IPS-18a (cell line): ENCODE measurements around the gene FBXO21.
"Not testable (repeated sequence)": the region's sequence is repeated elsewhere in the genome, so short reads cannot be mapped to it uniquely, and the experiment has no call there.

Source experiments
- H3K27ac ChIP-seq: one replicate; pipeline ENCODE4 v1.5.1; 2013; ENCODE audit warnings: low read length
- H3K27me3 ChIP-seq: one replicate; pipeline ENCODE4 v1.6.1; 2013; ENCODE audit warnings: mild to moderate bottlenecking, low read length; ENCODE audit not compliant: control insufficient read depth, insufficient read depth
- H3K36me3 ChIP-seq: one replicate; pipeline ENCODE4 v1.6.1; 2013; ENCODE audit warnings: low read depth, low read length; ENCODE audit not compliant: control insufficient read depth
- H3K4me1 ChIP-seq: one replicate; pipeline ENCODE4 v1.6.1; 2013; ENCODE audit warnings: low read depth, low read length; ENCODE audit not compliant: control insufficient read depth
- H3K4me3 ChIP-seq: one replicate; pipeline ENCODE4 v1.5.1; 2013; ENCODE audit warnings: low read length
- H3K9ac ChIP-seq: one replicate; pipeline ENCODE4 v1.6.1; 2013; ENCODE audit warnings: mild to moderate bottlenecking, low read length, moderate library complexity
- H3K9me3 ChIP-seq: one replicate; pipeline ENCODE4 v1.6.1; 2013; ENCODE audit warnings: low read depth, low read length; ENCODE audit not compliant: control insufficient read depth

The FBXO21 gene

DNA sequence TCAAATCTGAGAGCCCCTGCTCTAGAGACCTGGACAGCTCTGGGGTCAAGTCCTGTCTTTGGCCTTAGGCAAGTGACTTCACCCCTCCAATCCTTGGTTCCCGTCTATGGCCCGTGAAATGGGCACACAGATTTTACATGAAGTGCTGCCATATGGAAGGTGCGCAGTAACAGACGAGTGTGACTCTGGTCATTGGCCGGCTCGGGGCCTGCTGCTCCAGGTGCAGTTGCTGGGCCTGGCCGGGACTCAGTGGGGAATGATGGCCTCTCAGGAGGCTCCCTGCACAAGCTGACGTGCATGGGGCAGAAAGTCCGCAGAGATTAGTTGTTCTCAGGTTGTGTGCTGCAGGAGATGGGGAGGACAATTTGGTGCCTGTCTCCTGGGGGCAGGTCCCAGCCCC, 77.0 kb downstream of the FBXO21 start:
- Histone ChIP-seq H3K36me3 (no peaks in the 10 kb centered on the region), H3K9ac (no peak overlapping the region), H3K4me1 (peaks cover 10% of the 10 kb centered on the region), H3K27me3 (no peaks in the 10 kb centered on the region), H3K27ac (no peak overlapping the region), H3K9me3 (no peaks in the 10 kb centered on the region), H3K4me3 (no peak overlapping the region)

DNA sequence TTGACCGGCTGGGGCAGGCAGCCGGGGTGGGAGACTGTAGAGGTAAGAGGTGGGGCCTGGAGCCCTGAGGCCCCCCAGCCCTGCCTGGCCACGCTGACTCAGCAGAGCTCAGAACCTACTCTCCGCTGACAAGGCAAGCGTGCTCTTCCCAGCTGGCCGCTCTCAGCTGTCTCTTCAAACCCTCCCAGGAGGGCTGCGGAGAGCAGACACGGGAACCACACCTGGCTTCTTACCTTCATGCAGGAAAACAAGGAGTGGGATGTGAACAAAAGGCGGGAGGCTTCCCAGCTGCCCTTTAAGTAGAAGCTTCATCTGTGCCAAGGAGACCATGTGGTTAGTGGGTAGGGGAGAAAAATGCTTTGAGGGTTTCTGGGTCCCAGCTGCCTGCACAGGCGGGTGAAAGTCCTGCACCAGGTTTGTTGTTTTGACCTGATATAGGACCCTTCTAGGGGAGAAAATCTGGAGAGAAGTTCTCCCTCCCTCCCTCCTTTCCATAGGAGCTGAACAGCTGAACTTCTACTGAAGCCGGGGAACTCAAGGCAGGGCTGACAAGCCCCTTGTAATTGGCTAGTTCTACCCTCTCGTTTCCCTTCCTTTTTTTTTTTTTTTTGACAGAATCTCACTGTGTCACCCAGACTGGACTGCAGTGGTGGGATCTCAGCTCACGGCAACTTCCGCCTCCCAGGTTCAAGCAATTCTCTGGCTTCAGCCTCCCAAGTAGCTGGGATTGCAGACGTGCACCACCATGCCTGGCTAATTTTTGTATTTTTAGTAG, 78.3 kb downstream of the FBXO21 start:
- Histone ChIP-seq H3K9ac (no peak overlapping the region), H3K27me3 (no peaks in the 10 kb centered on the region), H3K9me3 (no peaks in the 10 kb centered on the region), H3K4me1 (peaks cover 10% of the 10 kb centered on the region), H3K36me3 (no peaks in the 10 kb centered on the region), H3K27ac (no peak overlapping the region), H3K4me3 (no peak overlapping the region)

DNA sequence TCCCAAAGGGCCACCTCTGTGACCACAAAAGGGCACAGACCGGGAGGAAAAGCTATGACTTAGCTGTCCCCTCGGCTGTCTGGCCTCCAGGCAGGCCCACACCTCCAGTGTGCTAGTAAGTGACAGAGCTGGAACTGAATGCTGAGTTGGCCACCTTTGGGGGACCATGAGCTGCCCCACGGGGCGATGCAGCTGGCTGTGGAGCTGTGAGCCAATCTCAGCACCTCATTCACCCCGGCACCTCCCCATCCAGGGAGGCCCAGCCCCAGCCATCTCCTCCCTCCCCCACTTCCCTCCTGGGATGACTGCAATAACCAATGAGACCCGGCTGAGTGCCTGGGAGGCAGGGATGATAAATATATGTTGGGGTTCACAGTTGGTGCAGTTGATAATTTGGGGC, 78.9 kb downstream of the FBXO21 start:
- Histone ChIP-seq H3K9ac (no peak overlapping the region), H3K27ac (no peak overlapping the region)

DNA sequence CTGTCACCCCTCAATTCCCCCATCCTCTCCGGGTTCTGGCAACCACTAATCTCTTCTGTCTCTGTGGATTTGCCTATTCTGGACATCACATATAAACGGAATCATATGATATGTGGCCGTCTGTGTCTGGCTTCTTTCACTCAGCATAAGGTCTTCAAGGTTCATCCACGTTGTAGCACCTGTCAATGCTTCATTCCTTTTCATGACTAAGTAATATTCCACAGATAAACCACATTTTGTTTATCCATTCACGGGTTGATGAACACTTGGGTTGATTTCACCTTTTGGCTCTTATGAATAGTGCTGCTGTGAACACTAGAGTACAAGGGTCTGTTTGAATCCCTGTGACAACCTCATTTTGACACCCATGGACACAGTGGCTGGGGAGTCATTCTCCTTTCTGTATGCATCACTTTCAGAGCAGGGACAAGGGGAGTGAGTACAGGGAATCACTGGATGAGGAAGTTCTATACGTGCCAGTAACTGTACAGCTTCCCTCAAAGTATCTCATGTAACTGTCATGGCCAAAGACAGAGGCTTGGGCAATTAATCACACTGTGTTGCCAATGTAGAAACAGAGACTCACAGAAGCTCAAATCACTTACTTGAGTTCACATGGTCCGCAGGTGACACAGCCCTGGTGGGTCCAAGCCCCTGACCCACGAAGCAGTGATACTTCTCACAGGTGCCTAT, 80.2 kb downstream of the FBXO21 start:
- Histone ChIP-seq H3K27ac (no peak overlapping the region), H3K4me3 (no peak overlapping the region), H3K4me1 (peaks cover 10% of the 10 kb centered on the region), H3K9me3 (no peaks in the 10 kb centered on the region), H3K36me3 (no peaks in the 10 kb centered on the region), H3K9ac (no peak overlapping the region), H3K27me3 (no peaks in the 10 kb centered on the region)

More for the DNA sequence above, 78.9 kb downstream of the FBXO21 start:
- Histone ChIP-seq H3K9me3 (no peaks in the 10 kb centered on the region), H3K4me1 (peaks cover 10% of the 10 kb centered on the region), H3K36me3 (no peaks in the 10 kb centered on the region), H3K27me3 (no peaks in the 10 kb centered on the region), H3K4me3 (no peak overlapping the region)

DNA sequence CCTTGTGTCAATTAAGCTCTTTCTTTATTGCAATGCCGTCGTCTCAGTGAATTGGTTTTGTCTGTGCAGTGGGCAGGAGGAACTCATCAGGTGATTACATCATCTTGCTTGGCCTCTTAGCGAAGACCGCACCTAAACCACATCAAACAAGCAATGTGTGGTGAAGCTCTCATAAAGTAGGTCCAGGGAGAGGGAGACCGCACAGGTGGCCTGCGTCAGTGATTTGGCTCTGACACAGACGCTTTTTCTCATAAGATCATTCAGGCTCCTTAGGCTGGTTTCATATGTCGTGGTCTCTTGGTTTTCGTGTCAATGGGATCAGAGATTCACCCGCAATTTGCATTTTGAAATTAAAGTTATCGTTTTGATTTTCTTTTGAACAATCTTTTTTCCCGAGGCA, 84.4 kb downstream of the FBXO21 start:
- H3K4me1 ChIP-seq: no peaks in the 10 kb centered on the region
- no peak overlapping the region for H3K4me3 ChIP-seq
- no peak overlapping the region for H3K27ac ChIP-seq
- H3K27me3 ChIP-seq: no peaks in the 10 kb centered on the region
- H3K36me3 ChIP-seq: no peaks in the 10 kb centered on the region
- H3K9me3 ChIP-seq: no peaks in the 10 kb centered on the region
- H3K9ac ChIP-seq: no peak overlapping the region

DNA sequence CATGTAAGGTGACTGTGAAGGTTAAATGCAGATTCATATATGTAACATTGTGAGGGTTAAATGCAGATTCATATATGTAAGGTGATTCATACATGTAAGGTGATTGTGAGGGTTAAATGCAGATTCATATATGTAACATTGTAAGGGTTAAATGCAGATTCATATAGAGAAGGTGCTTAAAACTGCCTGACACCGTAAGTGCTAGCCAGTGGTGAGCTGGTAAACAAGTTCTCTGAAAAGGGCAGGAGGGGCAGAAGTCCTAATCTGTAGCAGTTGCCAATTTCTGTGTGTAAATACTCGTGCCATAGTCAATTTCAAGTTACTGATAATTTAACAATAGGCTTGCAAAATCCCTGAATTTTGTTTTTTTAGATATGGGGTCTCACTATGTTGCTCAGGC, 86.3 kb downstream of the FBXO21 start:
- not testable (repeated sequence) for H3K4me3 ChIP-seq, H3K36me3 ChIP-seq, H3K27ac ChIP-seq, H3K9ac ChIP-seq, H3K9me3 ChIP-seq, H3K4me1 ChIP-seq
- H3K27me3 ChIP-seq: peaks cover 12% of the 10 kb centered on the region

DNA sequence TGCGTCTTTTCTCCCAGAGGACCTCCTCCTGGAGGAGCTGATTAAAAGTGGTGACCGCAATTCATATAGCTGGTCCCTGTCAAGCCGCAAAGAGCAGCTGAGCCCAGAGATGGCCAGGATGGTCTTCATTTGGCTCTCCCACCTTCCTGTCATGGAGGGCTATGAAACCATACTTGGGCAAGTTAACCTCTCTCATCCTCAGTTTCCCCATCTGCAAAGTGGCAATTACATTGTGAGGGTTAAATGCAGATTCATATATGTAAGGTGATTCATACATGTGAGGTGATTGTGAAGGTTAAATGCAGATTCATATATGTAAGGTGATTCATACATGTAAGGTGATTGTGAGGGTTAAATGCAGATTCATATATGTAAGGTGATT, 87.5 kb downstream of the FBXO21 start:
- H3K4me1 ChIP-seq: no peaks in the 10 kb centered on the region
- H3K9me3 ChIP-seq: no peaks in the 10 kb centered on the region
- H3K27me3 ChIP-seq: peaks cover 23% of the 10 kb centered on the region
- H3K9ac ChIP-seq: no peak overlapping the region
- H3K27ac ChIP-seq: no peak overlapping the region
- H3K4me3 ChIP-seq: no peak overlapping the region
- H3K36me3 ChIP-seq: no peaks in the 10 kb centered on the region

DNA sequence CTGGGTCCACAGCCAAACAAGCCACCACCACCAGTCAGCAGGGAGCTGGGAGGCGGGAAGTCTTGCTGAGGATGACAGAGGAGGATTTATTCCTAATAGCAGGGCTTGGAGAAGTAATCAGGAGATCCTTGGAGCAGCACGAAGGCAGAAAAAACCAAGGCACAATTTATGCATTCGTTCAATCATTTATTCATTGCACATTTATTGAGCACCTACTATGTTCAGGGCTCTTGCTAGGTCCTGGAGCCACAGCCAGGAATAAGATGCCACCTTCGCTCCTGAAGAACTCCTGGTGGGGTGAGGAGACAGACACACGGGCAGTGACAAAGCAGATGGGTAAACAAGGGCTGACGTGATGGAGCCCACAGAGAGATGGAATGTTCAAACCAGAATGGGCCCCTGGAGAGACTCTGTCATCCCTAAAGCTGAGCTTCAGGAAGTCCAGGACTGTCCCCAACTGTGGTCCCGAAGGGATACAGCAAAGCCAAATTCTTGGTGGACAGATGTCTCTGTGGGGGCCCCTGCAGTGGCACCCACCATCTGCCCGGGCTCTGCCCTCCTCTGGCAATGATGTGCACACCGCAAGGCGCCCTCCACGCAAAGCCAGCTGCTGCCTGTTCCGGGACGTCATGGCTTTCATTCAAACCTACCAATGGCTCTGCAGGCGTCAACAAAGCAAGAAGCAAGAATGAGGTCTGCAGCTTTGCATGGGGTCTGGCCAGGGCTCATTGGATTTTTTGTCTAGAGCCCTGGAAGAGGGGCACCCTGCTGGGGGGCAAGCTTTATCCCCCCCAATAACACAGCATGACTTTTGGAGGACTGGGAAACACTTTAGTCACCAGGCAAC, 88.1 kb downstream of the FBXO21 start:
- Histone ChIP-seq H3K27ac (no peak overlapping the region), H3K4me1 (no peaks in the 10 kb centered on the region), H3K9ac (no peak overlapping the region), H3K27me3 (peaks cover 29% of the 10 kb centered on the region), H3K4me3 (no peak overlapping the region), H3K9me3 (no peaks in the 10 kb centered on the region), H3K36me3 (no peaks in the 10 kb centered on the region)

DNA sequence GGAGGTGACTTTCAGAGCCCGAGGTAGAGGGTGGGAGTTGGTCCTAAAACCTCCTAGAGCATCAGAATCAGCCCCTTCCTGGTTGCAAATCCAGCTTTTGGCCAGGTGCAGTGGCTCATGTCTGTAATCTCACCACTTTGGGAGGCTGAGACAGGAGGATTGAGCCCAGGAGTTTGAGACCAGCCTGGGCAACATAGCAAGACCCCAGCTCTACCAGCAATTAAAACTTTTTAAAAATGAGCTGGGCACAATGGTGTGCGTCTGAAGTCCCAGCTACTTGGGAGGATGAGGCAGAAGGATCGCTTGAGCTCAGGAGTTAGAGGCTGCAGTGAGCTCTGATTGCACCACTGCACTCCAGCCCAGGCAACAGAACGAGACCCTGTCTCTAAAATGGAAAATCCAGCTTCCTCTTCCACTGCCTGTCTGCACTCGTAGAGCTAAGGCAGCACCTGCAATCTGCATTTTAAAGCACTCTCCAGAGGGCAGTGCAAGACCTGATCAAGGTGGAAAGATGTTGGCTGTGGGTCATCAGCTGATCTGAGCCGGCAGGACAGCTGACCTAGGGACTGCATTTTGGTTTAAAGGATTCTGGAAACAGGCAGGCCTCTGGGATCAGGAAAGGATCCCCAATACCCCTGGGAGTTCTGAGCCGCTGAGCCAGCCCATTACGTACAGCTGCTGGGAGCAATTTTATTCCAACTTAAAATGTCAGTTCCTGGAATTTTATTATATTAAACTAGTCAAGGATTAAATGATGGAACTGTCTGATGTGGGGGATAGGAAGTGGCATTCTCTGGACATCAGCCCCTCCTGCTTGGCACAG, 89.2 kb downstream of the FBXO21 start:
- H3K27me3 ChIP-seq: peaks cover 33% of the 10 kb centered on the region
- H3K9me3 ChIP-seq: no peaks in the 10 kb centered on the region
- H3K4me1 ChIP-seq: no peaks in the 10 kb centered on the region
- H3K4me3 ChIP-seq: no peak overlapping the region
- H3K27ac ChIP-seq: no peak overlapping the region
- H3K9ac ChIP-seq: no peak overlapping the region
- no peaks in the 10 kb centered on the region for H3K36me3 ChIP-seq

DNA sequence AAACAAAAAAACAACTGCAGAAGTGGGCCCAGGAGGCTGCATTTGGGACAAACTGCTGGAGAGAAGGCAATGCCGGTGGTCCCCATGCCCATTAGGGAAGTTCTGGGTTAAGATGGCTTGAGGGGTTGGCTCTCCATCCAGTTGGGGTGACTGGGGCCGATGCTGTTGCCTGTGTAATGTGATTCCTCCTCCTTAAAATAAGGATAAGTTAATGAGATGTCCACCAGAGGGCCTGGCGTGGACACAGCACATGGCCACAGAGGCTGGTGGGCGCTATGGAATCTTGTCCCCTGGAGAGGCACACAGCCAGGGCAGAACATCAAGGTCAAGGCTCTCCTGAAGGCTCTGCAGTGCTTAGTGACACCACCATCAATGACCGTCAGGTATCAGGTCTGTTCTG, 90.0 kb downstream of the FBXO21 start:
- Histone ChIP-seq H3K9ac (no peak overlapping the region), H3K4me3 (no peak overlapping the region), H3K27me3 (peaks cover 33% of the 10 kb centered on the region), H3K9me3 (no peaks in the 10 kb centered on the region), H3K36me3 (no peaks in the 10 kb centered on the region), H3K4me1 (no peaks in the 10 kb centered on the region), H3K27ac (no peak overlapping the region)
